D341Med (cell line): Measurements from ENCODE around the gene MEG3.

Experiments used
- DNase-seq: peaks from one replicate; pipeline ENCODE4 v3.0.0; 2012; ENCODE audit warnings: low spot score

Gene MEG3

DNA sequence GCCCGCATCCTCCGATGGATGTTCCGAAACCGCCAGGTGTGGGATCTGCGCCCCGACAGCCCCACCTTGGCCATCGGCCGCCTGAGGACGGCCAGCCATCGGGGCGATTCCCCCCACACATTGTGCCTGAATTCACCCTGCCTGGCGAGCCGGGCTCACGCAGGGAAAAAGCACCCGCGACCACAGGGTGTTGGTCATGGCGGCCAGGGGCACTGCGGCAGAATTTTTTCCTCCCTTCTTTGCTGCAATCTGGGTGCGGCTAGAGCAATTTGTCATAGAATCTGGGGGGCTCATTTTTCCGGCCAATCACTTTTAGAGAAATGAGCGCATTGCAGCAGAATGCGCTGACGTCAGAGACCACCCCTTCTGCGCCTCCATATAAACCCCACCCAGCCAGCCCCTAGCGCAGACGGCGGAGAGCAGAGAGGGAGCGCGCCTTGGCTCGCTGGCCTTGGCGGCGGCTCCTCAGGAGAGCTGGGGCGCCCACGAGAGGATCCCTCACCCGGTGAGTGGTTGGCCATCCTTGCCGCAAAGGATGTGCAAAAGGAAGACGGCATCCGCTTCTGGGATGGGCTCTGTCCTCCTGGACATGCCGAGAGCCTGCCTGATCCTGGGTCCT lies at the start of gene MEG3:
Gene MEG3, plus strand, starts transcription at position 406 of the 619 bp plus-strand sequence.
- DNase-seq = no peak

DNA sequence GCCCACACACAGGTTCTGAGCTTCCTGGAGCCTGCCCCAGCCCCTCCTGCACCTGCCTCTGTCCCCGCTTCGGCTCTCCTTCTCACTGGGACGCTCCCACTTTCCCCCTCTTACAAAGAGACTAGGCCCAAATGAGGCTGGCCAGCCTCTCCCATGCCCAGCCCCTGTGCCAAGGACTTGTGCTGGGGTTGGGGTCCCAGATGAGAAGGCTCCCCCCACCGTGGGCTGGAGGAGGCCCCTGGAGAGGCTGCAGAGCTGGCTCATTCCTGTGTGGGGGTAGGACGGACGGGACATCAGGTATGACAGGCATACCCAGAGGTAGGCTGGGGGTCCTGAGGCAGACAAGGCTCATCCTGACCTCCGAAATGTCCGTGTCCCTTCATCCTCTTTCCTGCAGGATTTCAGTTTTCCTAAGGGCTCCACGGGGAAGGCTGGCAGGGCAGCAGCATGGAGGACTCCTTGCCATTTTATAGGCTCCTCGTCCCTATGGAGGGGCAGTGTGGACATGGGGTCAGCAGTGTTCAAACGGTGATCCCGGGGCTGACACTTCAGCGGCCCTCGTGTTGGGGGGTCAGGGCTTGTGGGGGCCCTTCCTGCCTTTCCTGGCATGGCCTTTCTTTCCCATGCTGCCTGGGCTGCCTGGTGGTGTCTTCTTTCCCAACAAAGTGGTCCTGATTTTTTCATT lies 49.1 kb upstream of the MEG3 start:
- DNase-seq = no peak

GRCh38 chr14:100777366-100777817 lies 48.5 kb upstream of the MEG3 start:
- no peak for DNase-seq

GRCh38 chr14:100777818-100778525 lies 47.9 kb upstream of the MEG3 start:
- no peak for DNase-seq

GRCh38 chr14:100778526-100778882 lies 47.4 kb upstream of the MEG3 start:
- DNase-seq = no peak

- peak; percentile 25 for DNase-seq
Measured at GRCh38 chr14:100778951-100779690, 46.8 kb upstream of the MEG3 start.

DNA sequence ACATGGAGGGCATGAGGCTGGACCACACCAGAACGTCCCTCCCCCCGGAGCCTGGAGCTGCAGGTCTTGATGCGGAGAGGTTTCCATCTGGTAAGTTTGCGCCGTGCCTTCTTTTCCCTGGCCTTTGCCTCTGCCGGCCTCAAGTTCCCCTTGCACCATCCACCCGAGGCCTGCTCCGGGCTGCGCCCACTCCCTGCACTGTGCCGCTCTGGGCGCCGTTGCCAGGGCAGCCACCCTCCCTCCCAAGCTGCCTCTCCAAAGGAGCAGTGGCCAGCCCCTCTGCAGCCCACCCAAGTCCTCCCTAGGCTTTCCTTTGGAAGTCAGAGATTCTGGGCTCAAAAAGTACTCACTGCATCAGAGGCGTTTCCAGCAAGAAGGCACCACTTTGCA lies 46.2 kb upstream of the MEG3 start:
- peak; percentile 26 for DNase-seq

- no peak for DNase-seq
Measured at GRCh38 chr14:100780246-100780645, 45.7 kb upstream of the MEG3 start.

DNA sequence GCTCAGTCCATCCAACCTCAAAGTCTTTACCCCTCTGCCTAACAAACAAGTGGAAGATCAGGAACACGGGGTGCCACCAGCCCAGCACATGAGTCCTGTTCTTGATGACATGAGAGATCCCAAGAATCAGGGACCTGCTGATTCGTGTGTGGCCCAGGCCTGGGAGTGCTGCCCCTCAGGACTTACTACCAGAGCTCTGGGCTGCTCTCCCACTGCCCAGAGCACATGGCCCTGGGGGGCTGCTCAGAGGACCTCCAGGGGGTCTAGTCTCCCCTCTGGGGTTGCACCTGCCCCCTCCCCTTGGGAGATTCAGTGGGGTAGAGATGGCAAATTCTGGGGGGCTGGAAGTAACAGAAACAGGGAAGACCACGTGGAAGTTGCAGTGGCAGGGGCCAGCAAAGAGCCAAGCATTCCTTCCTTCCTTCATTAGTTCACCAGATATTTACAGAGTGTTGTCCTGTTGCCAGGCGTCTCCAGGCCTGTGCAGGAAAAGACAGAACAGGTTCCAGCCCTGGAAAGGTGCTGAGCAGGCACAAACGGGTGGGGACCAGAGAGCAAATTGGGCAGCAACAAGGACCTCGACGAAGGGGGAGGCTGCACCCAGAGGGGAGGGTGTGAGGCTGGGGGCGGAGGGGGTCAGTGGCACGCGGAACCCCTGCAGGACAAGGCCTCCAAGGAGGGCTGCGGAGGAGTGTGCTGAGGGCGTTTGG lies 45.1 kb upstream of the MEG3 start:
- DNase-seq = peak; percentile 21

DNA sequence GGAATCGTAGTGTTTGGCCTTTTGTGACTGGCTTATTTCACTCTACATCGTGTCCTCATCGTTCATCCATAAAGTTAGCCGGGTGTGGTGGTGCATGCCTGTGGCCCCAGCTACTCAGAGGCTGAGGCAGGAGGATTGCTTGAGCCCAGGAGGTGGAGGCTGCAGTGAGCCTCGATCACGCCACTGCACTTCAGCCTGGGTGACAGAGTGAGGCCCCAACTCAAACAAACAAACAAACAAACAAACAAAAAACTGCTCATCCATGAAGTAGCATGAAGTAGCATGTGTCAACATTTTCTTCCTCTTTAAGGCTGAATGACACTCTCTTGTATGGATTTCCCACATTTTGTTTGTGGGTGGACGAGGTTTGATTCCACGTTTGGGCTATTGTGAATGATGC lies 44.0 kb upstream of the MEG3 start:
- DNase-seq = no peak

GRCh38 chr14:100782516-100783320 lies 43.2 kb upstream of the MEG3 start:
- peak; percentile 21 for DNase-seq

DNA sequence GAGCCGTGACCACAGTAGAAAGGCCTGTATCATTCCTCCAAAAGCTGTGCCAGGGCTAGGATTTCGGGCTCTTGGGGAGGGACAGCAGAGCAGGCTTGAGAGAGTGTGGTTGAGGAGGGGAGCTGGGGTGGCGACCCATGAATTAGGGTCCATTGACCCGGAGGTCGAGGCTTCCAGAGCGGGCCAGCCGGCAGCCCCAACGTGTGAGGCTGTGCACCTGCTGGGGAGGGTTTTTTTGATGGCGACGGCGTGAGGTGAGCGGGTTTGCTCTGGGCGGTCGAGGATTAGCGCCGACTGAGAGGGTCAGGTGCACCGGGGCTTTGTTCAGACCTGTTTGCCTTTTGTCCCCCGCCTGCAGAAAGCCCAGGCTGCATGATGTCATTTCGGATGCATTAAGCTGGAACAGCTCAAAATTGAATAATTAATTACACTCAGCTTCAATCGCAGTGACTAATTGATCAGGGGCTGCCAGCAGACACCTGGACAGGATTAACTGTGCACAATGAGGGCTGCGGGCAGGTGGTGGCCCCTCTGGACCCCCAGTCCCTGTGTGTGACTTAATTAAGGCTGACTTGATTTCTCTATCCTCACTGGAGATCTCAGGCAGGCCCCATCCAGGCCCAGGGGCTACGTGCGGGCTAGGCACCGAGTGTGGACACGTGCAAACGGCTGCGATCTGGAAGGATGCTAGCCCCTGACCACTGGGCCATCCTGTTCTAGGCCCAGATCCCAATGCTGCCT lies 42.1 kb upstream of the MEG3 start:
- peak; percentile 29 for DNase-seq

GRCh38 chr14:100784523-100785337 lies 41.2 kb upstream of the MEG3 start:
- DNase-seq = no peak

DNA sequence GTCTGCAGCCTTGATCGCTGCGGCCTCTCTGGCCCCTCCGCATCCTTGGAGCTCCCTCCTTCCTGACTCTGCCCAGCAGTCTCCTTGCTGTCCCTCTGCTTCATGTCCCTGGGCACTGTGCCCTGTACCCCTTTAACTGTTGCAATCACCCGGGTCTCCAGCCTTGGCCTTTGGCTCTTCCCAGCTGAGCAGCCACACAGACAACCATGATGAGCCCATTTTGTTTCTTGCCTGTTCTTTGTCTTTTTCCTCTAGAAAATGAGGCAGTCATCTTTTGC lies 40.6 kb upstream of the MEG3 start:
- DNase-seq = no peak

GRCh38 chr14:100785626-100786025 lies 40.3 kb upstream of the MEG3 start:
- no peak for DNase-seq

DNA sequence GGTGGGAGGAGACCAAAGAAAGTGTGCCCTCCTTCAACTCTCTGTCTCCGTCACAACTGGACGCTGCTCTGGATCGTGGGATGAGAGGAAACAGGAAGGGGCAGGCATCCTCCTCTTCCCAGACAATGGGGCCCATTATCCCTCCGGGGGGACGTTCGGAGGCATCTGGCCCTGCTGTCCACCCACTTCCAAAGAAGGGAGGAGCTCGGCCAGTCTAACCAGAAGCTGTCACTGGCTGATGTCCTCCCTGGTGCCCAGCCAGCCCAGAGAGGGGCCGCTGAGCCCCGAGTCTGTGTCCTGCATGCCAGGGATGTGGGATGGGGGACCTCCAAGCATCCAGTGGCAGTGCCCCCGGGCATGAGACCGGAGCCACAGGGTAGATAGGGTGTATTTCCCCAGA lies 39.8 kb upstream of the MEG3 start:
- no peak for DNase-seq

GRCh38 chr14:100786576-100787219 lies 39.2 kb upstream of the MEG3 start:
- no peak for DNase-seq

DNA sequence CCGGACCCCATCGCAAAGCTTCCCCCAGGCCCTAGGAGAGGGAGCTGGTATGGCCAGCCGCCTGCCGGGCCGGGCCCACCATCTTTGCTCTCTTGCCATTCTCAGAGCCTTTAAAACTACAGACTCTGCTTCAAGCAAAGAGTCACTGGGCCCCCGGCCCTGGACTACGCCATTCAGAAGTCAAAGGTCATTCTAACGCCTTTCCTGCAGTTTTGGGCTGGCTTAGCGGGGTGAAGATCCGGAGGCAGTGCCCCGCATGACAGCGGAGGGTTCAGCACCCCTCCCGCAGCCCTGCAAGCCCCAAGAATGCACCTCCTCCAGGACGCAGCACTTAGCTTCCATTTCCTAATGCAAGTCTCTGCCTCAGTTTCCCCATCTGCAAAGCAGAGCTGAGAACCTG lies 38.3 kb upstream of the MEG3 start:
- DNase-seq = no peak

- no peak for DNase-seq
Measured at GRCh38 chr14:100788517-100788916, 37.4 kb upstream of the MEG3 start.
